GM12875 (cell line): ENCODE data around the gene AP2A2.

ENCODE experiments used
- H3K4me3 ChIP-seq: one replicate; pipeline ENCODE4 v1.5.1; 2011; ENCODE audit warnings: low read depth, low read length, control low read depth
- CTCF ChIP-seq: IDR thresholded peaks from 2 replicates; pipeline ENCODE4 v1.5.1; 2011; ENCODE audit warnings: low read depth, mild to moderate bottlenecking, control low read depth, inconsistent platforms, low read length, moderate library complexity, borderline replicate concordance; ENCODE audit not compliant: insufficient read depth

AP2A2 gene

GRCh38 chr11:909406-909805 is 16.3 kb upstream of the AP2A2 start:
- H3K4me3 ChIP-seq: no peak overlapping the region
- no peak for TF ChIP-seq CTCF

- no peak for TF ChIP-seq CTCF
- peak overlapping the region; percentile 91 for H3K4me3 ChIP-seq
Measured at GRCh38 chr11:910044-910588, 15.6 kb upstream of the AP2A2 start.

- peak within 1 kb of the TSS; percentile 91 for H3K4me3 ChIP-seq
- TF ChIP-seq CTCF: no peak
Measured at GRCh38 chr11:910589-911030, 15.1 kb upstream of the AP2A2 start, which contains the start of gene CHID1. TSS of gene CHID1 (minus strand) at chr11:910810. CDS start at chr11:904816, 5,994 bp downstream.

GRCh38 chr11:911031-911889 is 14.4 kb upstream of the AP2A2 start:
- no peak for TF ChIP-seq CTCF

GRCh38 chr11:911890-912219 is 13.8 kb upstream of the AP2A2 start:
- TF ChIP-seq CTCF: no peak
- H3K4me3 ChIP-seq: no peak overlapping the region

More at GRCh38 chr11:911031-911889, 14.4 kb upstream of the AP2A2 start:
- peak overlapping the region; percentile 85 for H3K4me3 ChIP-seq

GRCh38 chr11:912266-912665 is 13.4 kb upstream of the AP2A2 start:
- no peak for TF ChIP-seq CTCF
- H3K4me3 ChIP-seq: no peak overlapping the region

GRCh38 chr11:913043-913442 is 12.6 kb upstream of the AP2A2 start:
- no peak for TF ChIP-seq CTCF
- no peak overlapping the region for H3K4me3 ChIP-seq
